SK-N-SH treated with all-trans-retinoic acid at 6 μM for 48 hours (cell line): ENCODE measurements around the gene SCYL1.

ENCODE experiments used
- ATAC-seq: fragments of 200-7000 bp; cut with Tn5 transposase; 3 replicates; pipeline ENCODE4 v1.9.1; 2020; ENCODE audit warnings: mild to moderate bottlenecking, moderate library complexity
- ARNTL ChIP-seq: fragments of 450-650 bp; formaldehyde crosslinking; IDR thresholded peaks from 2 replicates; pipeline ENCODE4 v1.5.0; 2020; ENCODE audit warnings: low read depth, mild to moderate bottlenecking, moderate library complexity, borderline replicate concordance
- BACH2 ChIP-seq: fragments of 250-450 bp; sonication (Bioruptor Pico); IDR thresholded peaks from 2 replicates; pipeline ENCODE4 v1.9.0; 2021; ENCODE audit warnings: mild to moderate bottlenecking, borderline replicate concordance
- CSDC2 ChIP-seq: fragments of 250-450 bp; sonication (Bioruptor Pico); IDR thresholded peaks from 2 replicates; pipeline ENCODE4 v1.5.0; 2020; ENCODE audit warnings: mild to moderate bottlenecking, moderate library complexity
- GLIS3 ChIP-seq: fragments of 250-450 bp; sonication (Bioruptor Pico); IDR thresholded peaks from 2 replicates; pipeline ENCODE4 v1.5.0; 2020; ENCODE audit warnings: mild to moderate bottlenecking, moderate library complexity
- ISL1 ChIP-seq: fragments of 250-450 bp; sonication (Bioruptor Pico); IDR thresholded peaks from 2 replicates; pipeline ENCODE4 v2.1.2; 2022; ENCODE audit warnings: mild to moderate bottlenecking, moderate library complexity
- OSR1 ChIP-seq: fragments of 250-450 bp; sonication (Bioruptor Pico); IDR thresholded peaks from 2 replicates; pipeline ENCODE4 v1.8.0; 2022; ENCODE audit warnings: moderate library complexity, mild to moderate bottlenecking, inconsistent platforms
- PATZ1 ChIP-seq: fragments of 250-450 bp; sonication (Bioruptor Pico); IDR thresholded peaks from 2 replicates; pipeline ENCODE4 v1.8.0; 2020; ENCODE audit warnings: mild to moderate bottlenecking, moderate library complexity, borderline replicate concordance
- PPARA ChIP-seq: fragments of 250-450 bp; sonication (Bioruptor Pico); IDR thresholded peaks from 2 replicates; pipeline ENCODE4 v1.5.0; 2020; ENCODE audit warnings: mild to moderate bottlenecking, borderline replicate concordance
- RARB ChIP-seq: fragments of 250-450 bp; sonication (Bioruptor Pico); IDR thresholded peaks from 2 replicates; pipeline ENCODE4 v1.8.0; 2021; ENCODE audit warnings: mild to moderate bottlenecking, moderate library complexity
- SNAI2 ChIP-seq: fragments of 250-450 bp; sonication (Bioruptor Pico); IDR thresholded peaks from 2 replicates; pipeline ENCODE4 v1.5.0; 2020; ENCODE audit warnings: mild to moderate bottlenecking, moderate library complexity
- TCF4 ChIP-seq: fragments of 250-450 bp; sonication (Bioruptor Pico); IDR thresholded peaks from 2 replicates; pipeline ENCODE4 v1.8.0; 2021; ENCODE audit warnings: mild to moderate bottlenecking, moderate library complexity, borderline replicate concordance
- TOX ChIP-seq: fragments of 250-450 bp; sonication (Bioruptor Pico); IDR thresholded peaks from 2 replicates; pipeline ENCODE4 v1.8.0; 2021; ENCODE audit warnings: mild to moderate bottlenecking, moderate library complexity, borderline replicate concordance
- ZFP3 ChIP-seq: fragments of 250-450 bp; sonication (Bioruptor Pico); IDR thresholded peaks from 2 replicates; pipeline ENCODE4 v1.5.0; 2020; ENCODE audit warnings: mild to moderate bottlenecking, moderate library complexity
- ZFP30 ChIP-seq: fragments of 450-650 bp; formaldehyde crosslinking; IDR thresholded peaks from 2 replicates; pipeline ENCODE4 v1.5.0; 2022; ENCODE audit warnings: mild to moderate bottlenecking, moderate library complexity
- TF ChIP-seq, protein P1 (sequence below): fragments of 250-450 bp; sonication (Bioruptor Pico); IDR thresholded peaks from 2 replicates; pipeline ENCODE4 v1.5.1; 2020; ENCODE audit warnings: low read depth, mild to moderate bottlenecking, moderate library complexity
- TF ChIP-seq, protein P2 (sequence below): fragments of 250-450 bp; sonication (Bioruptor Pico); IDR thresholded peaks from 2 replicates; pipeline ENCODE4 v1.5.1; 2021; ENCODE audit warnings: mild to moderate bottlenecking, moderate library complexity
- TF ChIP-seq, protein P3 (sequence below): fragments of 250-450 bp; sonication (Bioruptor Pico); IDR thresholded peaks from 2 replicates; pipeline ENCODE4 v1.5.0; 2020; ENCODE audit warnings: mild to moderate bottlenecking, moderate library complexity

Gene SCYL1

GRCh38 chr11:65575568-65576231, 50.8 kb downstream of the SCYL1 start, which contains the start of gene EHBP1L1:
EHBP1L1 (plus strand) TSS chr11:65576053; CDS start chr11:65576303, 250 bp downstream.
- peak; percentile 2; the same call in 1 of the 3 replicates for ATAC-seq
- no peak for TF ChIP-seq SNAI2 (CRISPR knock-in tag)
- TF ChIP-seq PPARA (CRISPR knock-in tag): no peak
- no peak for TF ChIP-seq RARB (CRISPR knock-in tag)
- TF ChIP-seq BACH2: no peak
- TF ChIP-seq OSR1 (CRISPR knock-in tag): no peak
- no peak for TF ChIP-seq ARNTL (CRISPR knock-in tag)
- TF ChIP-seq ISL1 (CRISPR knock-in tag): no peak
- TF ChIP-seq, protein P1, sequence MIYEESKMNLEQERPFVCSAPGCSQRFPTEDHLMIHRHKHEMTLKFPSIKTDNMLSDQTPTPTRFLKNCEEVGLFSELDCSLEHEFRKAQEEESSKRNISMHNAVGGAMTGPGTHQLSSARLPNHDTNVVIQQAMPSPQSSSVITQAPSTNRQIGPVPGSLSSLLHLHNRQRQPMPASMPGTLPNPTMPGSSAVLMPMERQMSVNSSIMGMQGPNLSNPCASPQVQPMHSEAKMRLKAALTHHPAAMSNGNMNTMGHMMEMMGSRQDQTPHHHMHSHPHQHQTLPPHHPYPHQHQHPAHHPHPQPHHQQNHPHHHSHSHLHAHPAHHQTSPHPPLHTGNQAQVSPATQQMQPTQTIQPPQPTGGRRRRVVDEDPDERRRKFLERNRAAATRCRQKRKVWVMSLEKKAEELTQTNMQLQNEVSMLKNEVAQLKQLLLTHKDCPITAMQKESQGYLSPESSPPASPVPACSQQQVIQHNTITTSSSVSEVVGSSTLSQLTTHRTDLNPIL (CRISPR knock-in tag): no peak
- TF ChIP-seq, all 23 proteins: peak for 0

DNA sequence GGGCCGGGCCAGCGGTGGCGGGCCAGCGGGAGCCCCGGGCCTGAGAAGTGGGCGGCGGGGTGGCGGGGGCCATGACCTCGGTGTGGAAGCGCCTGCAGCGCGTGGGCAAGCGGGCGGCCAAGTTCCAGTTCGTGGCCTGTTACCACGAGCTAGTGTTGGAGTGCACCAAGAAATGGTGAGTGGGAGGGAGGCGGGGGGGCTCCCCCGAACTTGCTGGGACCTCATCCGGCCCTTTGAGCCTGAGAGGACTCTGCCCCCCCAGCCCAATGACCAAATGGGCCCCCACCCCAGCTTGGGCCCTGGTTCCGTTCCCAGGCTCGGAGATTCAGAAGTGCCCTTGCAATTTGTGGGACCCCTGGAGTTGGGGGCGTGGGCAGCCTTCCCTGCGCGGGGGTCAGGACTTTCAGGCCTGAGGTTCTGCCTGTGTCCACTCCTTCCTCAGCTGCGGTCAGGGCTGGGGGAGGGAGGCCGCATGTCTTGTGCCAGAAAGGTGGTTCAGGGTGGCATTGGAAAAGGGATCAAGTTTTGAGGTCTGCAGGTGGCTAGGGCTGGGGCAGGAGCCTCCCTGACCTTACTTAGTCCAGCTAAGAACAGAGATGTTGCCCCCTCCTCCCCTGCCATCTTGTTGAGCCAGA, 51.5 kb downstream of the SCYL1 start:
- no peak for TF ChIP-seq BACH2
- no peak for TF ChIP-seq SNAI2 (CRISPR knock-in tag)
- TF ChIP-seq, protein P2, sequence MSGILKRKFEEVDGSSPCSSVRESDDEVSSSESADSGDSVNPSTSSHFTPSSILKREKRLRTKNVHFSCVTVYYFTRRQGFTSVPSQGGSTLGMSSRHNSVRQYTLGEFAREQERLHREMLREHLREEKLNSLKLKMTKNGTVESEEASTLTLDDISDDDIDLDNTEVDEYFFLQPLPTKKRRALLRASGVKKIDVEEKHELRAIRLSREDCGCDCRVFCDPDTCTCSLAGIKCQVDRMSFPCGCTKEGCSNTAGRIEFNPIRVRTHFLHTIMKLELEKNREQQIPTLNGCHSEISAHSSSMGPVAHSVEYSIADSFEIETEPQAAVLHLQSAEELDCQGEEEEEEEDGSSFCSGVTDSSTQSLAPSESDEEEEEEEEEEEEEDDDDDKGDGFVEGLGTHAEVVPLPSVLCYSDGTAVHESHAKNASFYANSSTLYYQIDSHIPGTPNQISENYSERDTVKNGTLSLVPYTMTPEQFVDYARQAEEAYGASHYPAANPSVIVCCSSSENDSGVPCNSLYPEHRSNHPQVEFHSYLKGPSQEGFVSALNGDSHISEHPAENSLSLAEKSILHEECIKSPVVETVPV (CRISPR knock-in tag): peak; percentile 50; the same call in 1 of the 2 replicates
- TF ChIP-seq ZFP30 (CRISPR knock-in tag): no peak
- no peak for TF ChIP-seq ARNTL (CRISPR knock-in tag)
- peak; percentile 72; the same call in 1 of the 2 replicates for TF ChIP-seq PATZ1
- TF ChIP-seq, all 23 proteins: peak for 2
- ATAC-seq: no peak

- no peak for TF ChIP-seq OSR1 (CRISPR knock-in tag)
- TF ChIP-seq RARB (CRISPR knock-in tag): 0 out of 2 replicates have a peak, but pooled peaks have one; percentile 9
- peak; percentile 71 for ATAC-seq
These were observed 52.2 kb downstream of the SCYL1 start for GRCh38 chr11:65576867-65577755.

DNA sequence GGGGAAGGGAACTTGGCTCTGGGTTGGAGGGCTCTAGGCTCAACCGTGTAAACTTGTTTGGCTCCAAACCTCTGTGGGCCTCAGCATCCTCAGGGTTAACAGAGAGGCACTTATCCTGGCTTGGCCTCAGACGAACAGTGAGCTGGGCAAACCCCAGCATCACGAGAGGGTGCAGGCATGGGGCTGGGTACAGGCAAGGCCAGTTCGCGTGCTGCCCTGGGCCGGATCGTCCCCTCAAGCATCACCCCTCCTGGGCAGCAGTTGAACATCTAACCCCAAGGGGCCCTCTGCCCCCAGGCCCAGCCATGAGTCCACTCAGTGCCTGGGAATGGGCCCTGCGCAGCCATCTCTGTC, 52.9 kb downstream of the SCYL1 start:
- no peak for TF ChIP-seq OSR1 (CRISPR knock-in tag)
- TF ChIP-seq, protein P3, sequence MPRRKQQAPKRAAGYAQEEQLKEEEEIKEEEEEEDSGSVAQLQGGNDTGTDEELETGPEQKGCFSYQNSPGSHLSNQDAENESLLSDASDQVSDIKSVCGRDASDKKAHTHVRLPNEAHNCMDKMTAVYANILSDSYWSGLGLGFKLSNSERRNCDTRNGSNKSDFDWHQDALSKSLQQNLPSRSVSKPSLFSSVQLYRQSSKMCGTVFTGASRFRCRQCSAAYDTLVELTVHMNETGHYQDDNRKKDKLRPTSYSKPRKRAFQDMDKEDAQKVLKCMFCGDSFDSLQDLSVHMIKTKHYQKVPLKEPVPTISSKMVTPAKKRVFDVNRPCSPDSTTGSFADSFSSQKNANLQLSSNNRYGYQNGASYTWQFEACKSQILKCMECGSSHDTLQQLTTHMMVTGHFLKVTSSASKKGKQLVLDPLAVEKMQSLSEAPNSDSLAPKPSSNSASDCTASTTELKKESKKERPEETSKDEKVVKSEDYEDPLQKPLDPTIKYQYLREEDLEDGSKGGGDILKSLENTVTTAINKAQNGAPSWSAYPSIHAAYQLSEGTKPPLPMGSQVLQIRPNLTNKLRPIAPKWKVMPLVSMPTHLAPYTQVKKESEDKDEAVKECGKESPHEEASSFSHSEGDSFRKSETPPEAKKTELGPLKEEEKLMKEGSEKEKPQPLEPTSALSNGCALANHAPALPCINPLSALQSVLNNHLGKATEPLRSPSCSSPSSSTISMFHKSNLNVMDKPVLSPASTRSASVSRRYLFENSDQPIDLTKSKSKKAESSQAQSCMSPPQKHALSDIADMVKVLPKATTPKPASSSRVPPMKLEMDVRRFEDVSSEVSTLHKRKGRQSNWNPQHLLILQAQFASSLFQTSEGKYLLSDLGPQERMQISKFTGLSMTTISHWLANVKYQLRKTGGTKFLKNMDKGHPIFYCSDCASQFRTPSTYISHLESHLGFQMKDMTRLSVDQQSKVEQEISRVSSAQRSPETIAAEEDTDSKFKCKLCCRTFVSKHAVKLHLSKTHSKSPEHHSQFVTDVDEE (CRISPR knock-in tag): no peak
- no peak for TF ChIP-seq TOX
- no peak for TF ChIP-seq RARB (CRISPR knock-in tag)
- TF ChIP-seq CSDC2 (CRISPR knock-in tag): no peak
- no peak for TF ChIP-seq GLIS3 (CRISPR knock-in tag)
- no peak for TF ChIP-seq SNAI2 (CRISPR knock-in tag)
- no peak for TF ChIP-seq TCF4 (CRISPR knock-in tag)
- no peak for TF ChIP-seq ZFP30 (CRISPR knock-in tag)
- TF ChIP-seq, protein P2 (CRISPR knock-in tag): no peak
- no peak for TF ChIP-seq ZFP3 (CRISPR knock-in tag)
- TF ChIP-seq, all 23 proteins: peak for 0
- ATAC-seq: peak; percentile 2
